NK-92 (cell line): ENCODE measurements around the gene ACBD6.
"Not testable (repeated sequence)": the region's sequence is repeated elsewhere in the genome, so short reads cannot be mapped to it uniquely, and the experiment has no call there.

Experiments
- DNase-seq: peaks from one replicate; lab custom pipeline; 2025; ENCODE audit not compliant: unreplicated experiment; lab: John Stamatoyannopoulos, UW

ACBD6 gene

GRCh38 chr1:180424848-180425457, 77.4 kb downstream of the ACBD6 start:
- DNase-seq = no peak

- no peak for DNase-seq
Measured at GRCh38 chr1:180421614-180422013, 80.8 kb downstream of the ACBD6 start.

DNA sequence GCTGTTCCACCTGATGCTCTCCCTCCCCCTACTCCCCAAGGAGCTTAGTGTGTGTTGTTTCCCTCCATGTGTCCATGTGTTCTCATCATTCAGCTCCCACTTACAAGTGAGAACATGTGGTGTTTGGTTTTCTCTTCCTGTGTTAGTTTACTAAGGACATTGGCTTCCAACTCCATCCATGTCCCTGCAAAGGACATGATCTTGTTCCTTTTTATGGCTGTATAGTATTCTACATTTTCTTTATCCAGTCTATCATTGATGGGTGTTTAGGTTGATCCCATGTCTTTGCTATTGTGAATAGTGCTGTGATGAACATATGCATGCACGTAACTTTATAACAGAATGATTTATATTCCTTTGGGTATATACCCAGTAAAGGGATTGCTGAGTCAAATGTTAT, 81.2 kb downstream of the ACBD6 start:
- not testable (repeated sequence) for DNase-seq

- DNase-seq = no peak
Measured at GRCh38 chr1:180415985-180416633, 86.3 kb downstream of the ACBD6 start.

GRCh38 chr1:180415236-180415848, 87.0 kb downstream of the ACBD6 start:
- DNase-seq = no peak

DNA sequence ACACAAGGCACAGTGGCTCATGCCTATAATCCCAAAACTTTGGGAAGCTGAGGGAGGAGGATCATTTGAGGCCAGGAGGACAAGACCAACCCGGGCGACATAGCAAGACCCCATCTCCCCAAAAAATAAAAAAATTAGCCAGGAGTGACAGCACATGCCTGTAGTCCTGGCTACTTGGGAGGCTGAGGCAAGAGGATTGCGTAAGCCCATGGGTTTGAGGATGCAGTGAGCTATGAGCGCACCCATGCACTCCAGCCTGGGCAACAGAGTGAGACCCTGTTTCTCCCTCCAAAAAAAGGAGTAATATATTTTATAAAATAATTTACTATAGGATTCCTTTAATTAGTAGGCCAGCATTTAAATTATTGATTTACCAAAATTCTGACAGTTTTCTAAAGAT, 89.8 kb downstream of the ACBD6 start:
- no peak for DNase-seq

- not testable (repeated sequence) for DNase-seq
Measured at GRCh38 chr1:180408128-180408527, 94.2 kb downstream of the ACBD6 start.

DNA sequence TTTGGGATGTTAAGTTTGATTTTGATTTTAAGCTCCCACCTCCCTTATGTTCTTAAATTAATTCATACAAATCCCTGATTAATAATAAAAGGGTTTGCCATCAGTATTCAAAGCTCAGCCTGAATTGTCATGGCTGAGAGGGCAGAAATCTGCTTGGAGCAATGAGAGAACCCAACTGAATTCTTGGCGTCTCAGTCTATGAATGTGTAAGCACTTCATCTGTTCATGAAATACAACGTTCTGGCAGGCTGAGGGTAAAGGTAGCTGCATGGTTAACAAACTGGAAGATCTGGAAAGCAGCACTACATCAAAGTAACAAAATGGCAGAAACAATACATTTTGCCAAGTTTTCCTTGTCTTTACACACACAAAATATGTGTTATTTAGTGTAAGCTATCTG, 95.3 kb downstream of the ACBD6 start:
- DNase-seq = no peak

- DNase-seq = no peak
Measured at GRCh38 chr1:180402551-180402950, 99.8 kb downstream of the ACBD6 start.

DNA sequence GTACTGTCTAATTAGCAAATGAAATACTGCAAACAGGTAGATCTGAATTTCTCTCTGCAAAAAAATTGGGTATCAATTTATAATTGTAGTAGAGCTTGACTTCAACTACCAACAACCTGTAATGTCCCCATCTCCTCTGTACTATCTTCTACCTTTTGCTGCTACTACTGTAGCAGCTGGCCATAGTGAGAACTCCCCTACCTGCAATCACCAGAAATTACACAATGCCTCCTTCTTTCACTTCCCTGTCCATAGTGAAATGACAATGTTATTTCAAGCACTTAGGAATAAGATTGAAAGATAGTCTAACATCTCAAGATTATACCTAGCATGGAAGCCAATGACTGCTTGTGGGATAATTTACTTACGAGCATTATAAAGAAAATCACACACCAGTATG, 100.4 kb downstream of the ACBD6 start:
- DNase-seq = no peak

DNA sequence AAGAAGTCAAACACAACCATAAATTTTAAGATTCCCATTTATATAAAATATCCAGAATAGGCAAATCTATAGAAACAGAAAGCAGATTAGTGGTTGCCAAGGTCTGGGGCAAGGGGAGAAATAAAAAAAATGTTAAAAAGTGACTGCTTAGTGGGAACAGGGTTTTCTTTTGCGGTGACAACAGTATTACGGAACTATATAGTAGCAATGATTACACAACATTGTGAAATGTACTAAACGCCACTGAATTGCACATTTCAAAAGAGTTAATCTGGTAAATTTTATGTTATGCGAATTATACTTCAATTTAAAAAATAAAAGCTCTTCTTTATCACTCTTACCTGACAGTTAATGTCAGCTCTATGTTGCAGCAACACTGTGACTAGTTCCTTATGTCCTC, 105.2 kb downstream of the ACBD6 start:
- no peak for DNase-seq

GRCh38 chr1:180392427-180393145, 109.8 kb downstream of the ACBD6 start:
- DNase-seq = no peak

- no peak for DNase-seq
Measured at GRCh38 chr1:180392020-180392419, 110.4 kb downstream of the ACBD6 start.

DNA sequence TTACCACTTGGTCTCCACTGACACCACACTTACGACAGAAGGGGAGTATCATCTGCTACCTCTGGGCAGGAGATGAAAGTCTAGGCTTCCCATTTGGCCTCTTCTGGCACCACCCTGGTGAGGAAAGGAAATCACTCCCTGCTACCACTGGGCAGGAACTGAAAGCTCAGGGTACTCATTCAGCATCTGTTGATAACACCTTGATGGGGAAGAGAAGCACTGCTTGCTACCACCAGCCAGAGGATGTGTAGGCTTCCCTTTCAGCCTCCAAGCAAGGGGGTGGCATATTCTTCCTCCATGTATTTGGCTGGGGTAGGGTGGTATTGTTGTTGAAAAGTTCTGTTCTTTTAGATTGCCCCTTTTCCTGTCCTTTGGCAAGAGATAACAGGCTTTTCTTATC, 115.0 kb downstream of the ACBD6 start:
- DNase-seq = no peak

- DNase-seq = no peak
Measured at GRCh38 chr1:180386745-180387367, 115.5 kb downstream of the ACBD6 start.

DNA sequence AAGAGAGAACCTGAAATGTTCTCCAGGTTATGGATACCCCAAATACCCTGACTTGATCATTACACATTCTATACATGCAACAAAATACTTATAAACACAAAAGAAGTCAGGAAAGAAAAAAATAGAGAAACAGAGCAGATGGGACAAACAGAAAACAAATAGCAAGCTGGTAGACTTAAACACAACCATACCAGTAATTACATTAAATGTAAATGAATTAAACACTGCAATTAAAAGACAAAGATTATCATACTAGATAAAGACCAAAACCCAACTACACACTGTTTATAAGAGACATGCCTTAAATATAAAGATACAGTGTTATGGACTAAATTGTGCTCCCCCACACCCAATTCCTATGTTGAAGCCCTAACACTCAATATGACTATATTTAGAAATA, 117.2 kb downstream of the ACBD6 start:
- DNase-seq = no peak

DNA sequence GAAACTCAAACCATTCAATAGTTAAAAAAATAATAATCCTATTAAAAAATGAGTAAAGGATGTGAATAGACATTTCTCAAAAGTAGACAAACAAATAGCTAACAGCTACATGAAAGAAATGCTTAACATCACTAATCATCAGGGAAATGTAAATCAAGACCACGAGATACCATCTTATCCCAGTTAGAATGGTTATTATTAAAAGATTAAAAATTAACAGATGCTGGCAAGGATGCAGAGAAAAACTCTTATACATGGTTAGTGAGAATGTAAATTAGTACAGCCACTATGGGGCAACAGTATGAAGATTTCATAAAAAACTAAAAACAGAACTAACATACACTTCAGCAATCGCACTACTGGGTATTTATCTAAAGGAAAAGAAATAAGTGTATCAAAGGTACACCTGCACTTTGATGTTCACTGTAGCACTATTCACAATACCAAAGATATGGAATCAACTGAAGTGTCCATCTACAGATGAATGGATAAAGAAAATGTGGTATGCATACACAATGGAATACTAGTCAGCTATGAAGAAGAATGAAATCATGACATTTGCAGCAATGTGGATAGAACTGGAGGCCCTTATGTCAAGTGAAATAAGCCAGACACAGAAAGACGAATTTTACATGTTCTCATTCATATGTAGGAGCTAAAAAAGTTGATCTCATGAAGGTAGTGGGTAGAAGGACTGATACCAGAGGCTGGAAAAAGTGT, 117.9 kb downstream of the ACBD6 start:
- no peak for DNase-seq

DNA sequence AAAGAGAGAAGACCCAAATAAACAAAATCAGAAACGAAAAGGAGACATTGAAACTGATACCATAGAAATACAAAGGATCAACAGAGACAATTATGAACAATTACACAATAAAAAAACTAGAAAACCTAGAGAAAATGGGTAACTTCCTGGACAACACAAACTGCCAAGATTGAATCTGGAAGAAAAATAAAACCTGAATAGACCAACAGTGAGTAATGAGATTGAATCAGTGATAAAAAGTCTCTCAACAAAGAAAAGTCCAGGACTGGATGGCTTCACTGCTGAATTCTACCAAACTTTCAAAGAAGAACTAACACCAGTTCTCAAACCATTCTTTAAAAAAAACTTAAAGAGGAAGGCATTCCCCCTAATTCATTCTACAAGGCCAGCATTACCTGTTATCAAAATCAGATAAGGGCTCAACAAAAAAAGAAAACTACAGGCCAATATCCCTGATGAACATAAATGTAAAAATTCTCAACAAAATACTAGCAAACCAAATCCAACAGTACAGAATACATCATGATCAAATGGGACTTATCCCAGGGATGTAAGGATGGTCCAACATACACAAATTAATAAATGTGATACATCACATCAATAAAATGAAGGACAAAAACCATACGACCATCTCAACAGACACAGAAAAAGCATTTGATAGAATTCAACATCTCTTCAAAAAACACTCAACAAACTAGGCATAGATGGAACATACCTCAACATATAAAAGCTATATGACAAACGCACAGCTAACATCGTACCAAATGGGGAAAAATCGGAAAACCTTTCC, 119.9 kb downstream of the ACBD6 start:
- DNase-seq = no peak

DNA sequence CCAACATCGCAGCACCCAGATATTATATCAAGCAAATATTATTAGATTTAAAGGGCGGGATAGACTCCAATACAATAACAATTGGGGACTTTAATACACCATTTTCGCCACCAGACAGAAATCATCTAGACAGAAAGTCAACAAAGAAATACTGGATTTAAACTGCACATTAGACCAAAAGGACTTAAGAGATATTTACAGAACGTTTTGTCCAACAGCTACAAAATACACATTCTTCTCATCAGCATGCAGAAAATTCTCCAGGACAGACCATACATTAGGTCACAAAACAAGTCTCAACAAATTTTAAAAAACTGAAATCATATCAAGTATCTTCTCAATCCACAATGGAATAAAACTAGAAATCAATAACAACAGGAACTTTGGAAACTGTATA, 121.2 kb downstream of the ACBD6 start:
- DNase-seq = no peak
